IPS DF 4.7 (cell line): Measurements from ENCODE around the gene MLLT1.

Source experiments
- DNase-seq: peaks from one replicate; pipeline ENCODE4 v3.0.0-alpha.2; 2013; ENCODE audit warnings: low spot score; ENCODE audit errors: extremely low read depth

MLLT1 gene

DNA sequence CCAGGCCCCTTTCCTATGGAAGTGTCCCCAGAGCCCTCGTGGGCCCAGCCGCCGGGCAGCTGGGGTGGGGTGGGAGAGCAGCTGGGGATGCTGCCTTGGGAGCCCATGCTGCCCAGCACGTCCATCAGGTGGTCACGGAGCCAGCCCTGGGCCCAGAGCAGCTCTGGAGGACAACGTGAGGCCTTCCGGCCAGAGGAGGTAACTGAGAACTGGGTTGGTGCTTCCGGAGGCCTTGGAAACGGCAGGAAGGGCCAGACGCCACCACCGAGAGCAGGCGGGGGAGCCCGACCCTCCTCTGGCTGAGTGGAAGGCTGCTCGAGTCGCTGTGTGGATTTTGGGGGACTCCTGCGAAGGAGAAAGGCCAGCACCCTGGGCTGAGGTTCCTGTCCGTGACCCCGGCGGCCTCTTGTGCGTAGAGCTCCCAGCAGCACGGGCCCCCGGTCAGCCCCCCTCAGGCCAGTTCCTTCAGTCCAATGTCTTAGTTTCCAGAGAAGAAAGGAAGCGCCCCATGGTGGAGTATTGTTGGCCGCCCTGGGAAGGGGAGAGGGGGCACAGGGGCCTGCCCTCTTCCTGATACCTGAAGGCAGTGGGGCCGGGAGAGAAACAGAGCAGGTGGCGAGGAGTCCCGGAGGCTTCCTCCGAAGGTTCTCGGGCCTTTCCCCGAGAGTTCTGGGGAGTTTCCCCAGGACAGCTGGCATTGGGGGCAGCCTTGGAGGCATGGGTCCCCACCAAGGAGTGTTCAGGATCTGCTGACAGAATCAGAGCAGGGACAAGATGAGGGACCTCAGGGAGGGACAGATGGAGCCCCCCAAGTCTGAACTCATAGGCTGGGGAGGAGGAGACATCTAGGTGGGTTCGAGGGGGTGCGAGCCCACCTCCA is 68.8 kb downstream of the MLLT1 start:
- no peak for DNase-seq

DNA sequence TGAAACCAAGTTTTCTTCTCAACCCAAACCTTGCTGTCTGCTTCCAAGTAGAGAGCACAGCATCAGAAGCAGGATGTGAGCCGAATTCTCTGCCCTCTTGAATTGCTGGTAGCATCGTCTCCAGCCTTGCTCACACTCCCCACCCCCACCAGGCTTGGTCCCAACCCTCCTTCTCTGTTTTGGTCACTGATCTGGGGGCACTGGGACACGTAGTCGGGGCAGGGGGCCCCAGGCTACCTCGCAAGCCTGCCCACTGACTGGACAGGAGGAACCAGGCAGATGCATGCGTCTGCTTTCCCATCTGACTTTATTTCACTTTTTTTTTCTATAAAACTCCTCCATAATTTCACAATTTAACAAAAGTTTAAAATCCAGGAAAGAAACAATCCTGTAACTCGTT is 69.7 kb downstream of the MLLT1 start:
- DNase-seq: no peak

DNA sequence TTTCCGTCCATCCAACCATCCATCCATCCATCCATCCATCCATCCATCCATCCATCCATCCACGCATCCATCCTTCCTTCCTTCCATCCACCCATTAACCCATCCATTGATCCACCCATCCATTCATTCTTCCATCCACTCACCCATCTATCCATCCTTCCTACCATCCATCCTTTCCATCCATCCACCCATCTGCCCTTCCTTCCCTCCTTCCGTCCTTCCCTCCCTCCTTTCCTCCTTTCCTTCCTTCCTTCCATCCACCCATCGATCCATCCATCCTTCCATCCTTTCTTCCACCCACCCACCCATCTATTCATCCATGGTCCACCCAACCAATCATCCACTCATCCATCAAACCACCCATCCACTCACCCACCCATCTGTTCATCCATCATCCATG is 70.1 kb downstream of the MLLT1 start:
- DNase-seq: no peak

DNA sequence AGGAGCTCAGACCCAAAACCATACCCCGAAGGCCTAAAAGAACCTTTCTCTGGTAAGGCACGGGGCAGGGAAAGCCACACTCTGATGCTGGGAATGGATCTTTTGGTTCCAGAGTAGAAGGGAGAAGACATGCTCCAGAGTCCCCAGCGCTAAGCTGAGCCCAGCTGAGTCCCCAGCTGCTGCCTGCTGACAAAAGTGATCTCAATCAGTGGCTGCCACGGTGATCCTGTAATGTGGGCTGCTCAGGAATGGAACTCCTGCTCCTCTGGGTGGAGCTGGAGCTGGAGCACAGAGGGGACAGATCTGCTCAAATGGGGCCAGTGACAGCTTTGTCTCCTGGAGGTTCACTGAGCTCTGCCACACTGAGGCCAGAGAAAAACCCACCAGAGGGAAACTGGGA is 70.5 kb downstream of the MLLT1 start:
- no peak for DNase-seq

DNA sequence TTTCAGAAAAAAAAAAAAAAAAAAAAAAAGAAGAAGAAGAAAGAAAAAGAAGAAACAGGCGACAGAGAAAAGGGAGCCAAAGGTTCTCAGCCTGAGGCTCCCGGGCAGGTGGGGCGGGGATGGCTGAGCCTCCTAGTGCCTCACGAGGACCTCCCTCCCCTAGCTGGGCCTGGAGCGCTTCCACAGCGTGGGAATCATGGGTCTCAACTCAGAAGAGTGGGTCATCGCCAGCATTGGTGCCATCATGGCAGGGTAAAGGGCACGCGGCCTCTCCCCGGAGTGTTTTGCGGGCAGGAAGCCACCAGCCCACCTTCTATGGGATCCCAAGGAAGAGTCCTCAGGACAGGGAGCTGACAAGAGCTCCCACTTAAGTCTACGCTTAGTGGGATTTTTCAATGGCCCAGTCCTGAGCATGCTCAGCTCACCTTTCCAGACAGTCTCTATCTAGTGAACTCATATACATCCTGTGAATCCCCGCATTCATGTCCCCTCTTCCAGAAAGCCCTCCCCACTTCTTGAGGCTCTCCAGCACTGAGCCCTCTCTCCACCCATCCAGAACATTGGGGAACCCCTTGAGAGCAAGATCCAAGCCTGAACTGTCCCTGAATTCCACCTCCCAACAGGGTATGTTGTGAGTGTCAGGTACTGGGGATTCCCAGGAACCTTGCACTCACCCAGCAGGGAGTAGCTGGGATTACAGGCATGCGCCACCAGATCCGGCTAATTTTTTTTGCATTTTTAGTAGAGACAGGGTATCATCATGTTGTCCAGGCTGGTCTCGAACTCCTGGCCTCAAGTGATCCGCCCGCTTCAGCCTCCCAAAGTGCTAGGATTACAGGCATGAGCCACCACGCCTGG is 74.7 kb downstream of the MLLT1 start:
- no peak for DNase-seq

DNA sequence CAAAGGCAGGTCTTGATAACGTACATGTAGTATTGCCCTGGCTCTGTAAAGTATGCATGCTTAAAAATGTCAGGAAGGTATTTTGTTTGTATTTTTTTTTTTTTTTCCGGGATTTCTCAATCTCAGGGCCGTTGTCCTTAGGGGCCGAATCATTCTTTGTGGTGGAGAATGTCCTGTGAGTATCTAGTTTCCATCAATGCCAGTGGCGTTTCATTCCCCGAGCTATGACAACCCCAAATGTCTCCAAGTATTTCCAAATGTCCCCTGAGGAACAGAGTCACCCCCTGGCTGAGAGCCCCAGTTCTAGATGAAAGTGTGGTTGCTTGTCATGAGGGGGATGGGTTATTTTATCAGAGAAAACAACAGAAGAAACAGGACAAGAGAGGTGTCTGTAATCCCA is 75.6 kb downstream of the MLLT1 start:
- no peak for DNase-seq

DNA sequence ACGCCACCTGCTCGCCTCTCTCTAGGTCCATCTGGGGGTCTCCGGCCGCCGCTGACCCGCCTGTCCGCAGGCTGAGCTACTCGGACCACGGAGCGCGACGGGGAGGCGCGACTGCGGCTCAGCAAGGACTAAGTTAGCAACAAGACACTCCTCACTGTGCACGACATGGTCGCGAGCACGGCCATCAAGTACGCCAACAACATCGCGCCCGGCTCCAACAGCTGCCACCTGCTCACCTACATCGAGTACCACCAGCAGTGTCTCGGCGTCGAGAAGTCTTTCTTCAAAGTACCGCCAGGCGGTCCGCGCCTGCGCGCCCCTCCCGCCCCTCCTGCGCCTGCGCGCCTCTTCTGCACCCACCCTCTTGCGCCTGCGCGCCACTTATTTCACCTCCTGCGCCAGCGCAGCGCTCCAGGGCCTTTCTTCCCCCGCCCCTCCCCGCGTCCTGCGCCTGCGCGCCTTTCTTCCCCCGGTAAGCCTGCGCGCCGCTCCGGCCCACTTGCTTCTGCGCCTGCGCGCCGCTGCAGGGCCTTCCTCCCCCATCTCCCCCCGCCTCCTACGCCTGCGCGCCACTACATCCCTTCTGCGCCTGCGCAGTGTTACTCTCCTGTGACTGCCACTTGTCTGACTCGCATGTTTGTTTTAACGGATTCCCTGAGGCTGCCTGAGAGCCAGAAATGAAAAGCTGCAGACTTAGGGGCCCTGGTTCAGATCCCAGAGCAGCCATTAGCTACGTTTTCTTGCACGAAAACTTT is 80.4 kb downstream of the MLLT1 start:
- DNase-seq: peak; percentile 93

DNA sequence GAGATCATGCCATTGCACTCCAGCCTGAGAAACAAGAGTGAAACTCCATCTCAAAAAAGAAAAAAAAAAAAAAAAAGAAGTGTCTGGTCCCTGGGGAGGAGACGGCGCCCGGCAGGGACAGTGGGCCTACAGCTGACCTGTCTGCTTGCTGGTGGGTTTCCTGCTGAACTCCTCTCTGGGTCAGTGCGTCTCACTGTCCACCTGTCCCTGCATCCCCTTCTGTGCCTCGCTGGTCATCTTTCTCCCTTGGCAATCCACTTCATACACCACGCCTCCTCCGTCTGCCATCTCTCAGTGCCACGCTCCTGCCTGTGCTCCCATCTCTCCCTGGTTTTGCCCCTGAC is 80.9 kb downstream of the MLLT1 start:
- DNase-seq: no peak

DNA sequence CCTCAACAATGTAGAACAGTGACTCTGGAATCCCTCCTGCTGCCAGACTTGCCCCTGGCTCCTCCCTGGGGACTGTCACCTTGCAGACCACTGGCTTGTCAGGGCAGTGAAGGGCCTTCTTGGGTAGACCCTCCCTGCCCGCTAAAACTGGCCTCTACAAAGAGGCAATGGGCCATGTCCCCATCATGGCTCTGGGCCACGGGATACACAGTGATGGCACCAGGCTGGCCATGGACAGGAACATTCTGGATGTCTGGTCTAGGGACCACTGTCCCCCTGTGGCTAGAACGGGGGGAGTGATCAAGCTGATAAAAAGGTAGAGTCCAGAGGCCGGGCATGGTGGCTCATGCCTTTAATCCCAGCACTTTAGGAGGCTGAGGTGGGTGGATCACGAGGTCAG is 83.4 kb downstream of the MLLT1 start:
- DNase-seq: no peak

DNA sequence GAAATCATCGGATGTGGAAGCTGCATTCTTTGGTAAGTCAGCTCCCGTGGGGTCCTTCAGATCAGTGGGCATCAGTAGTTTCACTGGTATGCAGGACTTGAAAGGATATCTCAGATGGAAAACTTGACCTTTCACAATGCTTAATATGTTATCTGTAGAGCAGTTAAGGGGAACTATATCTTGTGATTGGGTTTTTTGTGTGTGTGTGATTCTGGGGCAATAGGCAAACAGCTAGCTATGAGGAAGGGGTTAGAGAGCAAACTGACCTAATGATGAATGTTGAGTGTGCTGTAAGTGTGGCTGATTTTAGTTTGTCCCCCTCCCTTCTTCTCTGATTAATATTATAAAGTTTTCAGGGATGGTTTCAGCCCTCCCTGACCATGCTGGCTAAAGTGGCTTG is 91.0 kb downstream of the MLLT1 start:
- DNase-seq: no peak

DNA sequence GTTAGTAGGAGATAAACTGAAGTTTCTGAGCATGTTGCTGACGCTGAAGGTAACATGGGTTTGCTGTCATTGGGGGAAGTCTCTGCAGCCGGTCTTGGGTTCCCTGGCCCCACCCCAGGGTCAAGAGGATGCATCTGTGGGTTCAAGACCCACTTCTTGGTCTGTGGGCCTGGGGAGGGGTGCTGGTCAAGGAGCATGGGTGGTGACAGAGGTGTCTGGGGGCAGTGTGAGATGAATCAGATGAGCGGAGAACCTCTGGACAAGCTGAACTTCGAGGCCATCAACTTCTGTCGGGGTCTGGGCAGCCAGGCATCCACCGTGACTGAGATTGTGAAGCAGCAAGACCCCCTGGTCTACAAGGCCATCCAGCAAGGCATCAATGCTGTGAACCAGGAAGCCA is 92.4 kb downstream of the MLLT1 start:
- no peak for DNase-seq

DNA sequence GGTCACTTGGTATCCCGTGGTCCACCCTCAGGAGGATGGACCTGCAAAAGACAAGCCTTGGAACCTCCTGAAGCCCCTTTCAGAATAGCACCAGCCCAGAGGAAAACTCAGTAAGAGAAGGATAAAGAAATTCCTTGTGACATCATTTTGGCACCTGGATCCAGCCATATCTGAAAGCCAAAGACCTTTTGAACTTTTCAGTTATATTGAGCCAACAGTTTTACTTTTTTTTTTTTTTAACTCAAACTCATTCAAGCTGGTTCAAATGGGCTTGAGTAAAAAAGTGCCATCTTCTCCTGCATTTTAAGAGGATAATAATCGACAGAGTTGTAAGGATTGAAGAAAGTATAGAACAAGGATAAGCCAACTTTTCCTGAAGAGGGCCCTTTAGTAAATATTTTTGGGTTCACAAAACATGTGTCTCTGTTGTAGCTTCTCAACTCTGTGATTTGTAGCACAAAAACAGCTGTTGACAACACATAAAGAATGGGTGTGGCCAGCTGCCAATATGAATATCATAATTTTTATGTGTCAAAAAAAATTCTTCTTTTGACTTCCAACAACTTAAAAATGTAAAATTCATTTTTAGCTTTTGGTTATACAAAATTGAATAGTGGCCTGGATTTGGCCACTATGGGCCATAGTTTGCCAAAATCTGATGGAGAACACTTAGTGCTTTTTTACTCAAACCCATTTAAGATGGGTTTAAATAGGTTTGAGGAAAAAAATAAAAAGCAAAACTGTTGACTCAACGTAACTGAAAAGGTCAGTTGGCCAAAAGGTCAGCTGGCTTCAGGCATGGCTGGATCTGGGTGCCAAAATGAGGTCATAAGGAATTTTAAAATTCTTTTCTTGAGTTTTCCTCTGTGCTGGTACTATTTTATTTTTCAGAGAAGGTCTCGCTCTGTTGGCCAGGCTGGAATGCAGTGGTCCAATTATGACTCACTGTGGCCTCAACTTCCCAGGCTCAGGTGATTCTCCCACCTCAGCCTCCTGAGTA is 93.6 kb downstream of the MLLT1 start:
- DNase-seq: no peak

DNA sequence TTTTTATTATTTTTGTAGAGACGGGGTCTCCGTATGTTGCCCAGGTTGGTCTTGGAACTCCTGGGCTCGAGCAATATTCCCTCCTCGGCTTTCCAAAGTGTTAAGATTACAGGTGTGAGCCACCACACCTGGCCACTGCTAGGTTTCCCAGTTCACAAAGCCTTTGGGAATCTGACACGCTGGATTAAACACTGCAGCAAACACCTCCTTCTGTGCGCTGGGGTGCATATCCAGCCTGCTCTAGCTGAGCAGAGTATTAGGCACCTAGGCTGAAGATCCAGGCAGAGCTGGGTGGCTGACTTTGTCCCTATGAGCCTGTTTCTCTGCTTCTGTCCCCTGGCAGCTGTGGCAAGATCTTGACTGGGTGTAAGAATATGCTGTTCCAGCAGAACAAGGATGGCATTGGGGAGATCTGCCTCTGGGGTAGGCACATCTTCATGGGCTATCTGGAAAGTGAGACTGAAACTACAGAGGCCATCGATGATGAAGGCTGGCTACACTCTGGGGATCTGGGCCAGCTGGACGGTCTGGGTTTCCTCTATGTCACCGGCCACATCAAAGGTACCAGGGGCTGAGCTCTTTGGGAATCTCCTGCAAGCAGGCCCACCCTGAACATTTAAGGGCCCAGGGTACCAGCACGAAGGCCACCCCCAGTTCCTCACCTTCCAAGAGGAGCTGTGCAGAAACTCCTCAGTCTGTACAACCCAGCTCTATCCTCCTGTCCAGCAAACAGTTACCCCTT is 94.5 kb downstream of the MLLT1 start:
- no peak for DNase-seq

DNA sequence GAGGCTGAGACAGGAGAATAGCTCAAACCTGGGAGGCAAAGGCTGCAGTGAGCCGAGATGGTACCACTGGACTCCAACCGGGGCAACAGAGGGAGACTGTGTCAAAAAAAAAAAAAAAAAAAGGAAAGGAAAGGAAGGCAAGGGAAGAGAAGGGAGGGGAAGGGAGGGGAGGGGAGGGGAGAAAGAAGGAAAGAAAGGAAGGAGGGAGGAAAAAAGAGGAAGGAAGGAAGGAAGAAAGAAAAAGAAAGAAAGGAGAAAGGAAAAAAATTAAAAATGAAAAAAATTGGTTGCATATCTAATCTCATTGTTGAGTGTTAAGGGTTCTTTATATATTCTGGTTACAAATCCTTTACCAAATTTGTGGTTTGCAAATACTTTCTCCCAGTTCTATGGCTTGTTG is 98.7 kb downstream of the MLLT1 start:
- no peak for DNase-seq

DNA sequence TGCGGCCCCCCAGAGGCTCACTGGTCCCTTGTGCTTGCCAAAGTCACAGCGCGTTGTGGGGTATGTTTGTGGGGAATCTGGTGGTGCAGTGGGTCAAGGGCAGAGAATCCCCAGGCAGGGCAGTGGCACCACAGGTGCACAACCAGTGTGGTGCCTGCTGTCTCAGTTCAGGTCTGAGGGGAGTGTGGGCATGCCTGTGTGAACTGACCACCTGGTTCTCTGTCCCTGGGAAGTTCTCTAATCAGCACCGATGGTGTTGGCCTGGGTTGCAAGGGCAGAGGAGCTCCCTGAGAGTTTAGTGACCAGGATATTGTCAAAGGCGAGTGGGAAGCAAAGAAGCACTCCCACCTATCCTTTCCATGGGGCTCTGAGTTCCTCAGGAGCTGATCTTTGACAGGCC is 106.6 kb downstream of the MLLT1 start:
- DNase-seq: no peak

DNA sequence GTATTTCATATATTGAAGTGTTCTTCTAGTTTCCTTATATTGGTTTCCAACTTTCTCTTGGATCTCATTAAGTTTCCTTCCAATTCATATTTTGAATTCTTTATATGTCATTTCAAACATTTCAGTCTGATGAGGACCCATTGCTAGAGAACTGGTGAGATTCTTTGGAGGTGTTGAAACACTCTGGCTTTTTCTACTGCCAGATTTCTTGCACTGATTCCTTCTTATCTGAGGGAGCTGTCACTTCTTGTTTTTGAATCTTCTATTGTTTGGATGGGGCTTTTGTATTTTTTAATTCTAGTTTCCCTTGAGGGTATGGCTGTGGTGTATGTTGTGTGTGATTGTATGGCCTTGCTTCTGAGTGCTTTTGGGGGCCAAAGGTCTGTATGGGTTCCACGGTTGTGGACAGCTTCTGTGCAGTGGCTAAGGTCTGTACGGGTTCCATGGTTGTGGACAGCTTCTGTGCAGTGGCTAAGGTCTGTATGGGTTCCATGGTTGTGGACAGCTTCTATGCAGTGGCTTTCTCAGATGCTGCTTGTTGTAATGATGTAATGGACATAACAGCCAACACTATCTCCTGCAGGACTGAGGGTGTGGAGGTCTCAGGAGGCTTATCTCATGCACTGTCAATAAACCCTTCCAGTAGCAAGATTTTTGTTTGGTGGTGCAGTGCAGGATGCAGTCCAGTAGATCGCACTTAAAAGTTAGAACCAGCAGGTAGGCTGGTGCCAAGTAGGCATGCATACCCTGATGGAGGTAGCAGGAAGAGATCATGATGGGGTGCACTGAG is 107.5 kb downstream of the MLLT1 start:
- DNase-seq: no peak

DNA sequence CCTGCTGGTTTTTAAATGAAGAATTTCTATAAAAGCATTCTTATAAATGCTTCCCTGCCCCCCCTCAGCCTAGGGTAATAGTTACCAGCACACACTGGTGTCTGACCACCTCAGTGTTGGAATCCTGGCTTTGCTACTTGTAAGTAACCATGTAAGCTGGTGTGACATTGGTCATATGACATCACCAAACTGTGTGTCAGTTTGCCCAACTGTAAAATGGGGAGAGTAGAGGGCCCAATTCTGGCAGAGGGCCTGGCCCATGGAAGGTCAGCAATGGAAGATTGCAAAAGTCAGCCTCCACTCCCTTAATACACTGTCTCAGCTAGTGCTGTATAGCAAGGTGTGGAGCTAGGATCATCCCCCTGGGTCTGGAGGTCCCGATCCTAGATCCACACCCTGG is 112.7 kb downstream of the MLLT1 start:
- DNase-seq: no peak

DNA sequence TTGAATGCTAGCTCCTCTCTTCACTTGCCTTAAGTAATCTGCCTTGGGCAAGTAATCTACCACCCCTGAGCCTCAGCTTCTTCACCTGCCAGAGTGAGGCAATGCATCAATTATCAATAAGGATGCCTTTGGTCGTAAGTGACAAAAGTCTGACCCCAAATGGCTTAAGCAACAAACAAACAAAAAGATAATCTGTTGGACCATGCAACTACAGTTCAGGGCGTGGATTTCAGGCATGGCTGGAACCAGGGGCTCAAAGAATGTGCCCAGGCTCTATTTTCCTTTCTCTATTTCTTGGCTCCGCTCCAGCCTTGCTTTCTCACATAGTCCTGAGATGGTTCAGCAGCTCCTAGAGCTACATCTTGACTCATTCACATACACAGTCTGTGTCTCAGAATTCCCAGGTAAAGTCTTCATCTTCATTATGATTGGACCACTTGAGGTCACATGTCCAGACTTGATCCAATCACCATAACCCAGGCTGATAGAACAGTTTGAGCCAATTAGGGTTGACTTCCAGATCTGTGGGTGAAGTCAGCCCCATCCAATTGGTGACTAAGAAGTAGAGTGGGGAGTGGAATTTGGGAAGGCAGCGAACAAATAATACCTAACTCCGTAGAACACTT is 114.8 kb downstream of the MLLT1 start:
- no peak for DNase-seq
